Measurements from ENCODE around the gene WDR90. TPM values are rescaled to one million over a fixed set of nuclear protein-coding genes. Genes with fewer than 3 reads are reported as not detected.

WDR90 gene
- polyA plus RNA-seq, 1 donor from 2014 or later, result 32.1 TPM

GRCh38 chr16:704047-704446, 54.9 kb downstream of the WDR90 start:
- H3K27me3 ChIP-seq (ENCODE audit: insufficient read depth, low read depth, low read length), result peaks cover 31% of the 10 kb centered on the region
- no peak for TF ChIP-seq TAF1 (IDR thresholded peaks at IDR 0.05; ENCODE audit: low read depth)
- no peak for TF ChIP-seq POLR2AphosphoS5 (IDR thresholded peaks at IDR 0.05)
- H3K4me3 ChIP-seq (ENCODE audit: low read length), result peak overlapping the region; percentile 96
- peaks cover 43% of the 10 kb centered on the region for H3K79me2 ChIP-seq (replicated peaks; ENCODE audit: insufficient read depth, low read length)
- H3K36me3 ChIP-seq (ENCODE audit: insufficient read depth, low read length), result no peaks in the 10 kb centered on the region
- no peaks in the 10 kb centered on the region for H3K9me3 ChIP-seq (ENCODE audit: low read length)
- H3K27ac ChIP-seq (ENCODE audit: low read length), result no peak overlapping the region
- peak overlapping the region; percentile 87 for H3K4me2 ChIP-seq (ENCODE audit: low read length)
- H4K20me1 ChIP-seq (ENCODE audit: insufficient read depth), result peaks cover 49% of the 10 kb centered on the region
- no peak overlapping the region for H2AFZ ChIP-seq (ENCODE audit: low read depth, low read length)
- peak overlapping the region; percentile 89 for H3K9ac ChIP-seq (ENCODE audit: low read length)
- no peaks in the 10 kb centered on the region for H3F3A ChIP-seq (ENCODE audit: insufficient read depth, low read length, poor library complexity, severe bottlenecking)
- no peaks in the 10 kb centered on the region for H3K9me2 ChIP-seq (ENCODE audit: insufficient read depth, low read length)

- Histone ChIP-seq H4K20me1 (ENCODE audit: insufficient read depth) (peaks cover 45% of the 10 kb centered on the region), H3K4me2 (ENCODE audit: low read length) (peak overlapping the region; percentile 87), H3K9me2 (ENCODE audit: insufficient read depth, low read length) (no peaks in the 10 kb centered on the region), H3K9me3 (ENCODE audit: low read length) (no peaks in the 10 kb centered on the region), H2AFZ (ENCODE audit: low read depth, low read length) (no peak overlapping the region), H3K27ac (ENCODE audit: low read length) (peak overlapping the region; percentile 34), H3F3A (ENCODE audit: insufficient read depth, low read length, poor library complexity, severe bottlenecking) (no peaks in the 10 kb centered on the region), H3K4me3 (ENCODE audit: low read length) (peak overlapping the region; percentile 96), H3K9ac (ENCODE audit: low read length) (peak overlapping the region; percentile 89), H3K27me3 (ENCODE audit: insufficient read depth, low read depth, low read length) (peaks cover 26% of the 10 kb centered on the region), H3K36me3 (ENCODE audit: insufficient read depth, low read length) (no peaks in the 10 kb centered on the region), H3K79me2 (replicated peaks; ENCODE audit: insufficient read depth, low read length) (peaks cover 43% of the 10 kb centered on the region)
- TF ChIP-seq EZH2 (IDR thresholded peaks at IDR 0.05; ENCODE audit: borderline replicate concordance, insufficient read depth, low read length, poor library complexity, severe bottlenecking), result no peak
- no peak for TF ChIP-seq MXI1 (conservative IDR thresholded peaks at IDR 0.05; ENCODE audit: poor library complexity, severe bottlenecking)
- peak; percentile 13 for TF ChIP-seq CTCF (IDR thresholded peaks at IDR 0.05; ENCODE audit: poor library complexity, severe bottlenecking)
- no peak for TF ChIP-seq EP300 (conservative IDR thresholded peaks at IDR 0.05; ENCODE audit: poor library complexity, severe bottlenecking)
- TF ChIP-seq REST (IDR thresholded peaks at IDR 0.05; ENCODE audit: borderline replicate concordance), result no peak
Observed at GRCh38 chr16:704552-705380, 55.6 kb downstream of the WDR90 start.

Data from neural cell (in vitro differentiated cells).